DMS114 treated with DMSO at 0.1 percent for 48 hours (cell line): Measurements from ENCODE around the gene SLC30A2.
A peak's percentile ranks its signal among the peaks of the same experiment; 100 is the strongest.

Experiments used
- DNase-seq: peaks from one replicate; lab custom pipeline; 2025; ENCODE audit not compliant: unreplicated experiment; lab: John Stamatoyannopoulos, UW

SLC30A2 gene

GRCh38 chr1:25999041-25999800 is 46.7 kb downstream of the SLC30A2 start:
- DNase-seq = no peak

GRCh38 chr1:25997828-25998761 is 47.8 kb downstream of the SLC30A2 start, which contains the start of gene PAFAH2:
TSS of gene PAFAH2 (minus strand) at chr1:25998063. CDS start at chr1:25990816, 7,247 bp downstream.
- DNase-seq = peak; percentile 98

GRCh38 chr1:25996966-25997827 is 48.7 kb downstream of the SLC30A2 start:
- no peak for DNase-seq

DNA sequence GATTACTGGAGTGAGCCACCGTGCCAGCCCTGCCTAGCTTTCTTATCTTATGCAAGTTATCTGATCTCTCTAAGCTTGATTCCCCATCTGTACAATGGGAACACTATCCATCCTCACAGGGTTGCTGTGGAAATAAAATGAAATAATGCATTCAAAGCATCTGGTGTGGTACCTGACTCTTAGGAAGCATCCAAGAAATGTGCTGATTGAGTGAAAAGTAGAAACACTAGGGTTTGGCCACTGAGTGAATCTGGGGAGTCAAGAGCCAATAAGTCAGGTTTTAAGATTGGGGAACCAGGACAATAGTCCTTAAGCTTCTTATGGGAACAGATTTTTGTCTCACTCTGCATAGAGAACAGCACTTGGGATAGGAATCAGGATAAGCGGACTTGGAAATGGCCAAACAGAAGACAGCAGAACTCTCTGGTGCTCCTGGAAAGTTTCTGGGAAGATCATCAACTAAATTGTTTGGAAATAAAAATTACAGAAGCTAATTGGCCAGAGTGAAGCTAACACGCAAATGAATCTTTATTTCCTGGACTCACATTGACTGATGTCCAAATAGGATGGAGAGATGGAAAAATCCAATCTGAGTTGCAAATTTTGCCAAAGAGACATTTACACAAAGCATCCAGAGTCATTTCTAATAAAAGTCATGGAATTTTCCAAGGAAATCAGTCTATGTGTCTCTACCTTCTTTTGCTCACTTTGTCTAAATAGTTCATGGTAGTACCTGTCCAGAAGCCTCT is 51.3 kb downstream of the SLC30A2 start:
- no peak for DNase-seq

DNA sequence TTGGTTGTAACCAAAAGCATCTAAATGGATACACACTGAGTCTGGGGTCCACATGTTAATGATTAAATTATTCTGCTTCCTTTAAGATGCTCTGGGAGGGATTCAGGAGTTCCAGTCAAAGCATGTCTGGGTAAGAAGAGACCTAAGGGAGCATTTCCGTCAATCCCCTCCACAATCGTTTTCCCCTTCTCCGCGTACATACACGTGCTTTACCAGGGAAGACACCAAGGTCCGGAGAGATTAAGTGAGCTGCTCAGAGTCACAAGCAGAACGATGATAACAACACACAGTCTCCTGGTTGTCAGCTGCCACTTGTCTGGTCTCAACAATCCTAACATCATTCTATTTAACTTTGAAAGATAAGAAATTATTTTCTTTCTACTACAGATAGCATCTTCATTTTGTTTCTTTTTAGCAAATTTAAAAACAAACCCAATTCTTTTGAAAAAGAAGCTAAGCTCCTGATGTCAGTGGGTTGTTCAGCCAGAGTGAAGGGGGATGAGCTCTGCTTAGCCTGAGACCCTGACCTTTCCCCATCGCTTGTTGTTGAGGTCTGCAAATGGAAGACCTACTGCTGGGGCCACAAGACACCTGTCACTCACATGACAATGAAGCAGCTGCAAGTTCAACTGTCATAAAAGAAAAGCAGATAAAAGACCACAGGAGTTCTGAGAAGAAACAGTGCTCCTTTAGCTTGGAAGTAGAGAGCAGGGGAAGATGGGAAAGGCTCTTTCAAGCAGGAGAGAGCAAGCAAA is 52.5 kb downstream of the SLC30A2 start:
- no peak for DNase-seq

DNA sequence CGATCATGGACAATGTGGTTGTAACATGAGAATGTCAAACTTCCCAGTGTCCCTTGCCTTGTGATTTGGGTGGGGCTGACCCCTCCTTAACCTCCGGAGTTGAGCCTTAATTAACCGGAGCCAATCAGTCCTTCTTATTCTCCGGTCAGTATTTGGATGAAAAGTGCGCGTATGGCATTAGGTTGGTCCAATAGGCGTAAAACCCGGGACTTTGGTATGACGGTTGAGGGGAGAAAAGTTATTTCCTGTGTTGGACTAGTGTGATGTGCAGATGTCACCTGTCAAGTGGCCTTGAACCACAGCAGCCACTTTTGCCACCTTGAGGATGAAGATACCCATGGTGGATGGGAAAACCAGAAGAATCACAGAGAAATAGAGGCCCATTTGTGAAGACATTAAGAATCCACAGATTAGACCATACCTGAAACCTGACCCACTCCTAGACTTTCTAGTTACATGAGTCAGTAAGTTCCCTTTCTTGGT is 53.2 kb downstream of the SLC30A2 start:
- no peak for DNase-seq

- DNase-seq = no peak
Observed at GRCh38 chr1:25991937-25992688, 53.8 kb downstream of the SLC30A2 start.

GRCh38 chr1:25990702-25991395 is 55.1 kb downstream of the SLC30A2 start:
- DNase-seq = no peak

DNA sequence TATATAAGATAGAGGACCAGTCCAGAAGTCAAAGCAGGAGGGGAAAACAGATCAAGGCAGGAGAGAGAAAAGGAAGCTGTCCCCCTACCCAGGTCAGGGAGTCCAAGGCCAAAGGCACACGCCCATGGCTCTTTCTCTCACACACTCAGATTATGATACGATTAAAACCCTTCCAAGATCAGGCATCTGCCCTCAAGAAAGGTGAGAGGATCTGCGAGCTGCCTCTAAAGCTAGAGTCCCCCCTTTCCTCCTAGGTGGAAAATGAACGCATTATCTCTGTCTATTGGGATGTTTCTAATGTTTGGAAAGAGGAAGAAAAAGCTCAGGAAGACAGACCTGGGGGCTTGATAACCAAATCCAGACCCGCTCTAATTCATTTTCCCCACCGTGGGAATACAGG is 55.7 kb downstream of the SLC30A2 start:
- DNase-seq = no peak

- no peak for DNase-seq
Observed at GRCh38 chr1:25989440-25990234, 56.3 kb downstream of the SLC30A2 start.

GRCh38 chr1:25987951-25988350 is 58.0 kb downstream of the SLC30A2 start:
- DNase-seq = no peak
